Mesendoderm (in vitro differentiated cells): ENCODE data around the gene CLCN3.
"Not testable (repeated sequence)": the region's sequence is repeated elsewhere in the genome, so short reads cannot be mapped to it uniquely, and the experiment has no call there.

Source experiments
- DNase-seq: peaks from one replicate; pipeline ENCODE4 v3.0.0; 2013
- H2AK5ac ChIP-seq: 2 replicates; pipeline ENCODE4 v1.6.1; 2013; ENCODE audit warnings: low read length, inconsistent platforms
- H2BK120ac ChIP-seq: 2 replicates; pipeline ENCODE4 v1.6.1; 2013; ENCODE audit warnings: low read depth, mild to moderate bottlenecking, low read length, moderate library complexity, mixed read lengths
- H2BK15ac ChIP-seq: replicated peaks from 2 replicates; pipeline ENCODE4 v1.6.1; 2013; ENCODE audit warnings: low read depth, mild to moderate bottlenecking, moderate library complexity
- H2BK5ac ChIP-seq: 2 replicates; pipeline ENCODE4 v1.6.1; 2013; ENCODE audit warnings: low read length, inconsistent platforms
- H3K18ac ChIP-seq: 2 replicates; pipeline ENCODE4 v1.6.1; 2013; ENCODE audit warnings: mild to moderate bottlenecking, low read length, mixed read lengths
- H3K23ac ChIP-seq: one replicate; pipeline ENCODE4 v1.6.1; 2013; ENCODE audit warnings: low read length
- H3K27ac ChIP-seq: 2 replicates; pipeline ENCODE4 v1.5.1; 2013; ENCODE audit warnings: low read depth, mild to moderate bottlenecking, inconsistent platforms, low read length, moderate library complexity
- H3K27me3 ChIP-seq: 2 replicates; pipeline ENCODE4 v1.6.1; 2013; ENCODE audit warnings: low read length, control low read depth, mild to moderate bottlenecking, inconsistent platforms; ENCODE audit not compliant: insufficient read depth, poor library complexity
- H3K36me3 ChIP-seq: 2 replicates; pipeline ENCODE4 v1.6.1; 2013; ENCODE audit warnings: low read length, inconsistent platforms; ENCODE audit not compliant: control insufficient read depth, insufficient read depth
- H3K4ac ChIP-seq: one replicate; pipeline ENCODE4 v1.6.1; 2013; ENCODE audit warnings: low read depth, mild to moderate bottlenecking, low read length, moderate library complexity
- H3K4me1 ChIP-seq: 2 replicates; pipeline ENCODE4 v1.6.1; 2013; ENCODE audit warnings: low read depth, low read length, inconsistent platforms; ENCODE audit not compliant: control insufficient read depth
- H3K4me2 ChIP-seq: 2 replicates; pipeline ENCODE4 v1.6.1; 2013; ENCODE audit warnings: low read length
- H3K4me3 ChIP-seq: 2 replicates; pipeline ENCODE4 v1.5.1; 2013; ENCODE audit warnings: mild to moderate bottlenecking, low read length
- H3K56ac ChIP-seq: one replicate; pipeline ENCODE4 v1.6.1; 2013; ENCODE audit warnings: low read length
- H3K79me1 ChIP-seq: 2 replicates; pipeline ENCODE4 v1.6.1; 2013; ENCODE audit warnings: low read length, inconsistent platforms
- H3K79me2 ChIP-seq: 2 replicates; pipeline ENCODE4 v1.6.1; 2013; ENCODE audit warnings: mild to moderate bottlenecking, low read length; ENCODE audit not compliant: control insufficient read depth, insufficient read depth
- H3K9ac ChIP-seq: 2 replicates; pipeline ENCODE4 v1.6.1; 2013; ENCODE audit warnings: low read length, inconsistent platforms
- H4K5ac ChIP-seq: one replicate; pipeline ENCODE4 v1.6.1; 2013; ENCODE audit warnings: low read length
- H4K8ac ChIP-seq: one replicate; pipeline ENCODE4 v1.6.1; 2013; ENCODE audit warnings: low read depth, mild to moderate bottlenecking, control low read depth, low read length, moderate library complexity
- WGBS: extraction: QIAGEN DNeasy Blood & Tissue Kit; methylation state at CpG from one replicate; pipeline ENCODE4 v1.1.7; 2013; ENCODE audit warnings: low lambda C conversion rate, missing lambda C conversion rate; ENCODE audit not compliant: insufficient coverage; ENCODE audit errors: extremely low coverage; 5-methylcytosine and 5-hydroxymethylcytosine counted together

CLCN3 gene

DNA sequence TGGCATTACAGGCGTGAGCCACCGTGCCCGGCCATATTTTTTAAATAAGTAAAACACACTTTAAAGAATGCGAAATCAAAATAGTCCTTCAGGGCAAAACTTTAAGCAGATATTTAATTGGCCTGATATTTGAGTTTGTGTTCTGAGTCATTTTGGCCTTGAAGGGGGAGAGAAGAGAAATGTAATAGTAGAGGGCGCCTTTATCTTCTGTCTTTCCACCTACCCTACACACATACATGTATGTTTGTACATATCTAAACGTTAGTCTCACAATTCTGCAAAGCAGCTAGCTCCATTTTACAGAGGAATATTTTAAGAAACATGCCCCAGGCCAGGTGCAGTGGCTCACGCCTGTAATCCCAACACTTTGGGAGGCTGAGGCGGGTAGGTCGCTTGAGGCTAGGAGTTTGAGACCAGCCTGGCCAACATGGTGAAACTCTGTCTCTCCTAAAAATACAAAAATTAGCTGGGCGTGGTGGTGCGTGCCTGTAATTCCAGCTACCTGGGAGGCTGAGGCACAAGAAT, 151.2 kb downstream of the CLCN3 start:
- H4K8ac ChIP-seq, H3K4ac ChIP-seq, H3K27ac ChIP-seq, H4K5ac ChIP-seq, H2BK15ac ChIP-seq, H3K4me1 ChIP-seq, H3K36me3 ChIP-seq, H3K27me3 ChIP-seq, H3K56ac ChIP-seq, DNase-seq, H3K79me1 ChIP-seq, H3K79me2 ChIP-seq, H3K9ac ChIP-seq, H3K18ac ChIP-seq, H2BK120ac ChIP-seq, H3K4me2 ChIP-seq, H3K23ac ChIP-seq, H2AK5ac ChIP-seq, H2BK5ac ChIP-seq, H3K4me3 ChIP-seq: not testable (repeated sequence)
- WGBS, result no CpG with 5 or more reads among the region's 11 CpGs
